GM18517 (cell line): Measurements from ENCODE around the gene IGFBP5.

Experiments used
- ATAC-seq: cut with Tn5 transposase; IDR thresholded peaks from one replicate; pipeline ENCODE4 v1.9.1; 2021; ENCODE audit warnings: mild to moderate bottlenecking, moderate library complexity; ENCODE audit not compliant: unreplicated experiment

IGFBP5 gene

GRCh38 chr2:216645636-216645950 lies 49.8 kb downstream of the IGFBP5 start:
- ATAC-seq: no peak

- no peak for ATAC-seq
These were observed 50.3 kb downstream of the IGFBP5 start for GRCh38 chr2:216644842-216645635.

- ATAC-seq: no peak
These were observed 51.2 kb downstream of the IGFBP5 start for GRCh38 chr2:216643986-216644659.

GRCh38 chr2:216637472-216637871 lies 57.9 kb downstream of the IGFBP5 start:
- ATAC-seq: no peak

- no peak for ATAC-seq
These were observed 58.5 kb downstream of the IGFBP5 start for GRCh38 chr2:216636551-216637450.

GRCh38 chr2:216635701-216636550 lies 59.4 kb downstream of the IGFBP5 start:
- no peak for ATAC-seq

- ATAC-seq: no peak
These were observed 60.2 kb downstream of the IGFBP5 start for GRCh38 chr2:216635171-216635570.

GRCh38 chr2:216634370-216635148 lies 60.8 kb downstream of the IGFBP5 start:
- no peak for ATAC-seq

GRCh38 chr2:216633616-216634369 lies 61.6 kb downstream of the IGFBP5 start:
- ATAC-seq: no peak

GRCh38 chr2:216632952-216633615 lies 62.3 kb downstream of the IGFBP5 start, which contains the start of gene IGFBP2:
IGFBP2 (plus strand) TSS chr2:216633420; CDS start chr2:216633524, 104 bp downstream.
- ATAC-seq: no peak

GRCh38 chr2:216632346-216632951 lies 62.9 kb downstream of the IGFBP5 start:
- ATAC-seq: no peak

- ATAC-seq: no peak
These were observed 65.6 kb downstream of the IGFBP5 start for GRCh38 chr2:216629784-216630183.

- no peak for ATAC-seq
These were observed 68.5 kb downstream of the IGFBP5 start for GRCh38 chr2:216626875-216627245.

GRCh38 chr2:216626168-216626874 lies 69.0 kb downstream of the IGFBP5 start:
- ATAC-seq: no peak

- no peak for ATAC-seq
These were observed 71.1 kb downstream of the IGFBP5 start for GRCh38 chr2:216624251-216624650.

- no peak for ATAC-seq
These were observed 72.8 kb downstream of the IGFBP5 start for GRCh38 chr2:216622526-216622925.
